Smooth muscle cell (in vitro differentiated cells): ENCODE measurements around the gene CHFR. TPM values are rescaled to one million over a fixed set of nuclear protein-coding genes. Genes with fewer than 3 reads are reported as not detected.

Source experiments
- DNase-seq: peaks from one replicate; lab custom pipeline; 2025; ENCODE audit not compliant: unreplicated experiment; lab: John Stamatoyannopoulos, UW
- H2AFZ ChIP-seq: fragments of 200-600 bp; sonication (generic); 2 replicates; pipeline ENCODE4 v1.6.0; 2016; ENCODE audit warnings: antibody characterized with exemption, low read depth, mild to moderate bottlenecking
- H3F3A ChIP-seq: fragments of 200-600 bp; sonication (generic); 2 replicates; pipeline ENCODE4 v1.6.0; 2017; ENCODE audit warnings: antibody characterized with exemption, low read depth
- H3K27ac ChIP-seq: fragments of 200-600 bp; sonication (generic); 2 replicates; pipeline ENCODE4 v1.5.1; 2016; ENCODE audit warnings: low read depth, mild to moderate bottlenecking
- H3K27me3 ChIP-seq: fragments of 200-600 bp; sonication (generic); 2 replicates; pipeline ENCODE4 v1.6.1; 2016; ENCODE audit warnings: low read depth, mild to moderate bottlenecking
- H3K36me3 ChIP-seq: fragments of 200-600 bp; sonication (generic); 2 replicates; pipeline ENCODE4 v1.5.1; 2016; ENCODE audit warnings: low read depth
- H3K4me1 ChIP-seq: fragments of 200-600 bp; sonication (generic); 2 replicates; pipeline ENCODE4 v1.5.1; 2016; ENCODE audit warnings: low read depth
- H3K4me2 ChIP-seq: fragments of 200-600 bp; sonication (generic); 2 replicates; pipeline ENCODE4 v1.6.0; 2016; ENCODE audit warnings: mild to moderate bottlenecking
- H3K4me3 ChIP-seq: fragments of 200-600 bp; sonication (generic); 2 replicates; pipeline ENCODE4 v1.5.1; 2016; ENCODE audit warnings: mild to moderate bottlenecking
- H3K79me2 ChIP-seq: fragments of 200-600 bp; sonication (generic); 2 replicates; pipeline ENCODE4 v1.6.0; 2016; ENCODE audit warnings: low read depth, mild to moderate bottlenecking
- H3K9ac ChIP-seq: fragments of 200-600 bp; sonication (generic); 2 replicates; pipeline ENCODE4 v1.6.0; 2016; ENCODE audit warnings: low read depth
- H3K9me3 ChIP-seq: fragments of 200-600 bp; sonication (generic); replicated peaks from 2 replicates; pipeline ENCODE4 v1.5.1; 2016; ENCODE audit warnings: low read depth
- H4K20me1 ChIP-seq: fragments of 200-600 bp; sonication (generic); 2 replicates; pipeline ENCODE4 v1.6.0; 2016; ENCODE audit warnings: low read depth
- CTCF ChIP-seq: fragments of 200-600 bp; sonication (generic); IDR thresholded peaks from 2 replicates; pipeline ENCODE4 v1.5.1; 2017; ENCODE audit warnings: borderline replicate concordance, mild to moderate bottlenecking, antibody characterized with exemption; ENCODE audit not compliant: insufficient read depth, poor library complexity, severe bottlenecking
- WGBS: methylation state at CpG from one replicate; pipeline ENCODE4 v1.1.7; 2016; ENCODE audit warnings: low lambda C conversion rate; 5-methylcytosine and 5-hydroxymethylcytosine counted together
- polyA plus RNA-seq: library from polyadenylated mRNA; unstranded; fragments of >200 nt; fragmentation: Nextera tagmentation; extraction: Ambion mirVana; gene quantifications from 2 replicates; pipeline ENCODE4 v1.2.1, GENCODE V29; 2016
- total RNA-seq: library from RNA; depleted of rRNA; stranded (reverse); fragments of >200 nt; gene quantifications from 2 replicates; pipeline ENCODE4 v1.2.3, GENCODE V29; 2014

CHFR gene
- total and polyA plus RNA-seq, 2 experiments from 2014 or later: 24.0 to 26.2 TPM

GRCh38 chr12:132787877-132788276 is 99.5 kb downstream of the CHFR start:
- Histone ChIP-seq H3K9me3 (no peaks in the 10 kb centered on the region), H3K36me3 (peaks cover 11% of the 10 kb centered on the region), H4K20me1 (peaks cover 90% of the 10 kb centered on the region), H3K79me2 (peaks cover 7% of the 10 kb centered on the region), H3K27me3 (no peaks in the 10 kb centered on the region), H3K4me3 (no peak overlapping the region), H3F3A (no peaks in the 10 kb centered on the region), H2AFZ (no peak overlapping the region), H3K9ac (no peak overlapping the region), H3K27ac (no peak overlapping the region), H3K4me1 (no peaks in the 10 kb centered on the region), H3K4me2 (no peak overlapping the region)
- WGBS: 92% methylated on average over 15 of the region's 15 CpGs
- TF ChIP-seq CTCF: no peak
- no peak for DNase-seq

- H4K20me1 ChIP-seq: peaks cover 92% of the 10 kb centered on the region
- TF ChIP-seq CTCF: no peak
- H3K36me3 ChIP-seq: peaks cover 18% of the 10 kb centered on the region
- H3F3A ChIP-seq: no peaks in the 10 kb centered on the region
- H3K9ac ChIP-seq: no peak overlapping the region
- no peak for DNase-seq
- no peak overlapping the region for H3K4me3 ChIP-seq
- no peak overlapping the region for H3K27ac ChIP-seq
- H3K27me3 ChIP-seq: no peaks in the 10 kb centered on the region
- 96% methylated on average over 21 of the region's 21 CpGs for WGBS
- H3K4me1 ChIP-seq: no peaks in the 10 kb centered on the region
- no peak overlapping the region for H2AFZ ChIP-seq
- H3K79me2 ChIP-seq: peaks cover 6% of the 10 kb centered on the region
- no peaks in the 10 kb centered on the region for H3K9me3 ChIP-seq
- no peak overlapping the region for H3K4me2 ChIP-seq
Observed at GRCh38 chr12:132786192-132786591, 101.2 kb downstream of the CHFR start.

GRCh38 chr12:132784580-132784979 is 102.8 kb downstream of the CHFR start:
- Histone ChIP-seq H3K9ac (no peak overlapping the region), H3K36me3 (peaks cover 18% of the 10 kb centered on the region), H3K79me2 (peaks cover 3% of the 10 kb centered on the region), H3K27ac (no peak overlapping the region), H3K4me2 (no peak overlapping the region), H3K9me3 (no peaks in the 10 kb centered on the region), H3K27me3 (no peaks in the 10 kb centered on the region), H2AFZ (no peak overlapping the region), H3K4me1 (no peaks in the 10 kb centered on the region), H3F3A (no peaks in the 10 kb centered on the region), H3K4me3 (no peak overlapping the region), H4K20me1 (peaks cover 92% of the 10 kb centered on the region)
- TF ChIP-seq CTCF: no peak
- no peak for DNase-seq
- 97% methylated on average over 9 of the region's 9 CpGs for WGBS

GRCh38 chr12:132783917-132784531 is 103.4 kb downstream of the CHFR start:
- TF ChIP-seq CTCF: no peak

More at GRCh38 chr12:132783917-132784531, 103.4 kb downstream of the CHFR start:
- Histone ChIP-seq H3K36me3 (peaks cover 12% of the 10 kb centered on the region), H3K9me3 (no peaks in the 10 kb centered on the region), H2AFZ (no peak overlapping the region), H3F3A (no peaks in the 10 kb centered on the region), H3K9ac (no peak overlapping the region), H3K4me1 (no peaks in the 10 kb centered on the region), H4K20me1 (peaks cover 92% of the 10 kb centered on the region), H3K4me2 (no peak overlapping the region), H3K27ac (no peak overlapping the region), H3K27me3 (no peaks in the 10 kb centered on the region), H3K4me3 (no peak overlapping the region), H3K79me2 (peaks cover 3% of the 10 kb centered on the region)
- WGBS: 90% methylated on average over 20 of the region's 22 CpGs
- no peak for DNase-seq
